GM18517 (cell line): Measurements from ENCODE around the gene EDRF1.
"Not testable (repeated sequence)": the region's sequence is repeated elsewhere in the genome, so short reads cannot be mapped to it uniquely, and the experiment has no call there.

Experiments used
- ATAC-seq: cut with Tn5 transposase; IDR thresholded peaks from one replicate; pipeline ENCODE4 v1.9.1; 2021; ENCODE audit warnings: mild to moderate bottlenecking, moderate library complexity; ENCODE audit not compliant: unreplicated experiment

EDRF1 gene

GRCh38 chr10:125708971-125709503 lies 10.5 kb upstream of the EDRF1 start:
- ATAC-seq = no peak

GRCh38 chr10:125709553-125710474 lies 9.7 kb upstream of the EDRF1 start:
- ATAC-seq = no peak

GRCh38 chr10:125711110-125711750 lies 8.3 kb upstream of the EDRF1 start:
- ATAC-seq = no peak

GRCh38 chr10:125714728-125715127 lies 4.8 kb upstream of the EDRF1 start:
- not testable (repeated sequence) for ATAC-seq

GRCh38 chr10:125720002-125720382 lies 483 bp downstream of the EDRF1 start:
- ATAC-seq = no peak

GRCh38 chr10:125721035-125721434 lies 1.5 kb downstream of the EDRF1 start:
- ATAC-seq = peak; percentile 54

- no peak for ATAC-seq
Observed at GRCh38 chr10:125722811-125723210, 3.3 kb downstream of the EDRF1 start.

- no peak for ATAC-seq
Observed at GRCh38 chr10:125726914-125727313, 7.4 kb downstream of the EDRF1 start.

GRCh38 chr10:125727436-125727835 lies 7.9 kb downstream of the EDRF1 start:
- ATAC-seq = no peak

- ATAC-seq = no peak
Observed at GRCh38 chr10:125734148-125734547, 14.6 kb downstream of the EDRF1 start.

- no peak for ATAC-seq
Observed at GRCh38 chr10:125734823-125735222, 15.3 kb downstream of the EDRF1 start.

GRCh38 chr10:125738206-125738605 lies 18.7 kb downstream of the EDRF1 start:
- no peak for ATAC-seq

- ATAC-seq = no peak
Observed at GRCh38 chr10:125739994-125740679, 20.6 kb downstream of the EDRF1 start.

GRCh38 chr10:125742465-125742864 lies 23.0 kb downstream of the EDRF1 start:
- ATAC-seq = no peak

GRCh38 chr10:125744909-125745308 lies 25.4 kb downstream of the EDRF1 start:
- no peak for ATAC-seq

- ATAC-seq = no peak
Observed at GRCh38 chr10:125747417-125747816, 27.9 kb downstream of the EDRF1 start.

- ATAC-seq = no peak
Observed at GRCh38 chr10:125756196-125756595, 36.7 kb downstream of the EDRF1 start.

- no peak for ATAC-seq
Observed at GRCh38 chr10:125756853-125757487, 37.5 kb downstream of the EDRF1 start.

GRCh38 chr10:125757742-125758141 lies 38.2 kb downstream of the EDRF1 start:
- no peak for ATAC-seq

- no peak for ATAC-seq
Observed at GRCh38 chr10:125761961-125762360, 42.5 kb downstream of the EDRF1 start.
